Measurements from ENCODE around the gene ABCC10.
"Not testable (repeated sequence)": the region's sequence is repeated elsewhere in the genome, so short reads cannot be mapped to it uniquely, and the experiment has no call there.

The ABCC10 gene

GRCh38 chr6:43407296-43407695 is 20.0 kb upstream of the ABCC10 start:
- DNase-seq (ENCODE audit: low read depth, low spot score), result no peak

DNA sequence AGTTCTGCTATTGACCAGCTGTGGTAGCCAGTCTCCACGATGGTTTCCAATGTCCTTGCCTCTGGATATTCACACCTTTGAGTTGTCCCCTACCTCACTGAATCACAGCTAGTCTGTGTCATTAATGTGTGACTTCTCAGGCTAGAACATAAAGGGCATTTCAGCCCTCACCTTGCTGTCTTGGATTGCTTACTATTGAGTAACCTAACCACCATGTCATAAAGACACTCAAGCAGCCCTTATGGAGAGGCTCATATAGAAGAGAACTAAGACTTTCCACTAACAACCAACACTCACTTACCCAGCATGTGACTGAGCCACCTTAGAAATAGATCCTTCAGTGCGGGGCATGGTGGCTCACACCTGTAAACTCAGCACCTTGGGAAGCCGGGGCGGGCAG is 19.1 kb upstream of the ABCC10 start:
- DNase-seq (ENCODE audit: low read depth, low spot score), result no peak

DNA sequence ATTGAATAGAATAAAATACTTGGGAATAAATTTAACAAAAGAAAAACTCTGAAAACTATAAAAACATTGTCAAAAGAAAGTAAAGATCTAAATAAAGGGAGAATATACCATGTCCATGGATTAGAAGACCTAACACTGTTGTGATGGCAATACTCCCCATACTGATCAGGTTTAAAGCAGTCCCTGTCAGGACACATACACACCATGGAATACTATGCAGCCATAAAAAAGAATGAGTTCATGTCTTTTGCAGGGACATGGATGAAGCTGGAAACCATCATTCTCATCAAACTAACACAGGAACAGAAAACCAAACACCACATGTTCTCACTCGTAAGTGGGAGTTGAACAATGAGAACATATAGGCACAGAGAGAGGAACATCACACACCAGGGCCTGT is 16.6 kb upstream of the ABCC10 start:
- DNase-seq (ENCODE audit: low read depth, low spot score), result not testable (repeated sequence)

DNA sequence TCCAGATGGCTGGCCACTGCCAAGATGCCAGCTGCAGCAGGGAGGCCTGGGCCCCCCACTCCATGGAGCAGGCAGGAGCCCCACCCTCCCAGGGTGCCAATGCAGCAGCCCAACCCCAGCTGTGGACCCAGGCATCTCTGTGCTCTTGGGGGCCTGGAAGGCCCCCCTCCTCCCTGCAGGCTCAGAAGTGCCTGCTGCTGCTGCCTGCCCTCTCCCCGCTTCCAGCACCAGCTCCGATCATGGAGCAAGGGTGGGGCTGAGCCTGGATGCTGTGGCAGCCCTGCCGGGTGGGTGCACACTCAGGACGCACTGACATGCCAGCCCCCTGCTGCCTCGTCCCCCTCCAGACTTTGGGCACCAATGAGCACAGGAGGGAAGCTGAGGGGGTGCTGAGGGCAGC is 14.8 kb upstream of the ABCC10 start:
- DNase-seq (ENCODE audit: low read depth, low spot score), result no peak

DNA sequence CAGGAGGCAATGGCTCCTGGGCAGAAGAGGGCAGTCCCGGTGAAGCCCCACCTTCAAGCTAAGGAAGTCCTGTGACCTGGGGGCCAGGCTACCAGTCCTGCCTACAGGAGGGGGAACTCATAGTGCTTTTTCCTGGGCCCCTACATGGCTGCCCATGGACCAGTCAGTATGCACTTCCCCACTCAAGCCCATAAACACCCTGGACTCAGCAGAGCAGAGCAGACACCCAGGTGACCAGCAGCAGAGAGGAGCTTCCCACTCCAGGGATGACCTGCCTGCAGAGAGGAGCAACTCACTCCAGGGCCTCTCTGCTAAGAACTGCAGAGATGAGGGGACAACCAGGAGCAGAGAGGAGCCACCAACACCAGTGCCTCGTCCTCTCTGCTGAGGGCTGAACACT is 14.3 kb upstream of the ABCC10 start:
- no peak for DNase-seq (ENCODE audit: low read depth, low spot score)

DNA sequence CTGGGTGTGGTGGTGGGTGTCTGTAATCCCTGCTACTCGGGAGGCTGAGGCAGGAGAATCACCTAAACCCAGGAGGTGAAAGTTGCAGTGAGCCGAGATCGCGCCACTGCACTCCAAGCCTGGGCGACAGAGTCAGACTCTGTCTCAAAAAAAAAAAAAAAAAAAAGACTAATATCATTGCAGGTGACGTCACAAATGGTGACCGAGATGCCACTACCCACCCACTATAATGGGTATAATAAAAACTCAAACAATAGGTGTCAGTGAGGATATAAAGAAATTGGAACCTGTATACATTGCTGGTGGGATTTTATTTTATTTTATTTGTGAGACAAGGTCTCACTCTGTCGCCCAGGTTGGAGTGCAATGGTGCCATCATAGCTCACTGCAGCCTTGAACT is 12.1 kb upstream of the ABCC10 start:
- not testable (repeated sequence) for DNase-seq (ENCODE audit: low read depth, low spot score)

DNA sequence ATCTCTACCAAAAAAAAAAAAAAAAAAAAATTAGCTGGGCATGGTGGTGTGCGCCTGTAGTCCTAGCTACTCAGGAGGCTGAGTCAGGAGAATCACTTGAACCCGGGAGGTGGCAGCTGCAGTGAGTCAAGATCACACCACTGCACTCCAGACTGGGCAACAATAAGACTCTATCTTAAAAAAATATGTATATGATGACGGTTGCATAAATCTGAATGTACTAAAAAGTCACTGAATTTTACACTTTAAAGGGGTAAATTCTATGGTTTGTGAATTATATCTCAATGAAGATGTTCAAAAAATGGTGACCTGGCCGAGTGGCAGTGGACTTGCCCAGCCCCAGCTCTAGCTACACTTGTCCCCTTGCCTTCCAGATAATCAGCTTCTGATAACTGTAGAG is 10.4 kb upstream of the ABCC10 start:
- no peak for DNase-seq (ENCODE audit: low read depth, low spot score)

GRCh38 chr6:43420012-43420709 is 7.2 kb upstream of the ABCC10 start:
- no peak for DNase-seq (ENCODE audit: low read depth, low spot score)

DNA sequence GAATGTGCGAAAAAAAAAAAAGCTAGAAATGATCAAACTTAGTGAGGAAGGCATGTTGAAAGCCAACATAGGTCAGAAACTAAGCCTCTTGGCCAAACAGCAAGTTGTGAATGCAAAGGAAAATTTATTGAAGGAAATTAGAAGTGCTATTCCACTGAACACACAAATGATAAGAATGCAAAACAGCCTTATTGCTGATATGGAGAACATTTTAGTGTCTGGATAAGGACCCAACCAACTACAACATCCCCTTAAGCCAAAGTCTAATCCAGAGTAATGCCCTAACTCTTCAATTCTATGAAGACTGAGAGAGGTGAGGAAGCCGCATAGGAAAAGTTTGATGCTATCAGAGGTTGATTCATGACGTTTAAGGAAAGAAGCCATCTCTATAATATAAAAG is 5.5 kb upstream of the ABCC10 start:
- no peak for DNase-seq (ENCODE audit: low read depth, low spot score)

GRCh38 chr6:43425083-43425482 is 2.3 kb upstream of the ABCC10 start:
- not testable (repeated sequence) for DNase-seq (ENCODE audit: low read depth, low spot score)

GRCh38 chr6:43426928-43427405 is 374 bp upstream of the ABCC10 start:
- no peak for DNase-seq (ENCODE audit: low read depth, low spot score)

DNA sequence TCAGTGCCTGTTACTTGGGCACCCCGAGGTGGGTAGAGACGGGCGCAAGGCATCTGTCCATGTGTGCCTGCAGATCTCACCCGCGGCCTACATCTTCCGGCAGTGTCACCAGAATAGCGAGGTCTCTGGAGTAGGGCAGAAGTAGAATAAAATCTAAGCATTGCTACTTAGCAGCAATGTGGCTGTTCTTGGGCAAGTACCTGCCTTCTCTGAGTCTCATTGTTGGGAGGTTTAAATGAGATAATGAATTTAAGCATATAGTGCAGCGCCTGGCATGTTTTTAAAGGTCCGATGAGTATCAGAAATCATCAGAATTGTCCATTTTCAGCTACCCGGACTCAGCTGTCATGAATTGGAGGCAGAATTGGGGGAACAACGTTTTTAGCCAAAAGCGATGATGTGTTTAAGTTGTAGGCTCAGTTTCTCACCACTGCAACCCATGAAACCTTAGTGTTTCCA is 800 bp downstream of the ABCC10 start:
- no peak for DNase-seq (ENCODE audit: low read depth, low spot score)

DNA sequence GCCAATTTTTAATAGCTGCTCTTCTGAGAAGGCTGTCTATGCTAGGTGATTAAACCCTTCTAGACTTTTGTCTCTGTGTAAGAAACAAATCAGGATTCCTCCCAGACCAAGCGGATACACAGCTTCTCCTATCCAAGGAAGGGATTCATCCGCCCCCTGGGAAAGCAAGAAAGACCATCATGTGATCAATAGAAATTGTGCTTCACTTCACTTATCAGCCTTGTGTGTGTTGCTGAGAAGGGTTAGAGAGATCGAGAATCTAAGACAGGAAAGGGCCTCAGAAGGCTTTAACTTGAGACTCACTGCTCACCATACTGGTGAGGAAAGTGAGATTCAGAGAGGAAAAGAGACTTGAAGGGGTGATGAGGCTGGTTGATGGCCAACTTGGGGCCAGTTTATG is 1.5 kb downstream of the ABCC10 start:
- DNase-seq (ENCODE audit: low read depth, low spot score), result no peak

GRCh38 chr6:43432009-43432945 is 4.9 kb downstream of the ABCC10 start:
- DNase-seq (ENCODE audit: low read depth, low spot score), result no peak

DNA sequence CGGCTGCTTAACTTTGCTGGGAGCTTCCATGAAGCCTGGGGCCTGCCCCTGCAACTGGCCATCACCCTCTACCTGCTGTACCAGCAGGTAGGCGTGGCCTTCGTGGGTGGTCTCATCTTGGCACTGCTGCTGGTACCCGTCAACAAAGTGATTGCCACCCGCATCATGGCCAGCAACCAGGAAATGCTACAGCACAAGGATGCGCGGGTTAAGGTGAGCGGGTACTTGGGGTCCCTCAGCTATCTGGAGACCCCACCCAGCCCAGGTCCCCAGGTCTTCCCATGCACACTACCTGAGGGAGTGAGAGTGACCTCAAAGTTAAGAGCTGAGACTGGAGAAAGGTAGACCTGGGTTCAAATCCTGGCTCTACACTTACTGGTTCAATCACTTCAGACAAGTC is 5.8 kb downstream of the ABCC10 start:
- no peak for DNase-seq (ENCODE audit: low read depth, low spot score)

DNA sequence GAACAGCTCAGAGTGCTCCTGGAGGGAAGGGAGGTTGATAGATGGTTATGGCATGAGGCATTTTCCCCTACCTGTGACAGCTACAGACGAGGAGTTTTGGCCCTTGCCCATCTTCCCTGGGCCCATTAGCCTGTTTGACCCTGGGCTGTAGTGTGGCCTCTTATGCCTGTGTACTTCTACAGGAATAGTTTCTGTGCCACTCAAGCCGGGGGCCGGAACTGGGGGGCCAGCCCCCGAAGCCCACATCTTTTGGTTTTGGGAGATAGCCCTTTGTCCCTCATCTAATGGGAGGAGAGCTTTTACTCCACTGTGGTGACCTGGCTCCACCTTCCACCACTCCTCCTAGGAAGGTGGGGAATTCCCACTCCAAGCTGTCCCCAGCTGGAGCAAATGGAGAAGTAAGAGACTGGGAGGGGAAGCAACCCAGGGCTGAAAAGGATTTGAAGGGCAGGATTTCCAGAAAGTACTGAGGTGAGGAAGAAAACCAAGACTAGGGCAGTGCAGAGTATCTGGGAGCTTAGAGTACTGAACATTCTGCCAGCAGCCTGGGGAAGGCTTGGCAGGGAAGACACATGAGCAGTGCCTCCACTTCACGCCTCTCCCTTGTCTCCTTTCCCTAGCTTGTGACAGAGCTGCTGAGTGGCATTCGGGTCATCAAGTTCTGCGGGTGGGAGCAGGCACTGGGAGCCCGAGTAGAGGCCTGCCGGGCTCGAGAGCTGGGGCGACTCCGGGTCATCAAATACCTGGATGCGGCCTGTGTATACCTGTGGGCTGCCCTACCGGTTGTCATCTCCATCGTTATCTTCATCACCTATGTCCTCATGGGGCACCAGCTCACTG is 6.9 kb downstream of the ABCC10 start:
- DNase-seq (ENCODE audit: low read depth, low spot score), result no peak

- no peak for DNase-seq (ENCODE audit: low read depth, low spot score)
Observed at GRCh38 chr6:43434943-43435342, 7.6 kb downstream of the ABCC10 start.

DNA sequence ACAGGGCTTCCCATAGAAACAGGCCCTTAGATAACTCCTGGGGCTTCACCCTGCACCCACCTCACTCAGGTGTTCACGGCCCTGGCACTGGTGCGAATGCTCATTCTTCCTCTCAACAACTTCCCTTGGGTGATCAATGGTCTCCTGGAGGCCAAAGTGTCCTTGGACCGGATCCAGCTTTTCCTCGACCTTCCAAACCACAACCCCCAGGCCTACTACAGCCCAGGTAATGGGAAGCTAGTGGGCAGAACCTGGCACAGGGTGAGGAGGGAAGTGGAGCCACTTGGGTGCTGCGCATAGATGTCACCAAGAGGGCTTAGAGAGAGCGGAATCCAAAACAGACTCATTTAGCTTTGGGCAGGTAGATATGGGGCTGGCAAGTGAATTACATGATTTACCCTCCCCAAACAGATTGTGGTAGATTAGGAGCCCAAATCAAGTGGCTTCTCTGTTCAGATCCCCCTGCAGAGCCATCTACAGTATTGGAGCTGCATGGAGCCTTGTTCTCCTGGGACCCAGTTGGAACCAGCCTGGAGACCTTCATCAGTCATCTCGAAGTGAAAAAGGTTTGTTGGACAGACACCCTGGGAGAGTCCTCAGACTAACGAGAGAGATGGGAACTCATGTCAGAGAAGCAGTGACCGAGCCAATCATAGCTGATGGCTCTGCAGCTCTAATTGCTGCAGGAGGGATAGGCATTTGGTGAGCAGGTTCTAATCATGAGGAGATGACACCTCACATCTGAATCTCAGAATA is 8.5 kb downstream of the ABCC10 start:
- DNase-seq (ENCODE audit: low read depth, low spot score), result no peak

- peak; percentile 45 for DNase-seq (ENCODE audit: low read depth, low spot score)
Observed at GRCh38 chr6:43436577-43437282, 9.4 kb downstream of the ABCC10 start.

GRCh38 chr6:43437700-43438099 is 10.4 kb downstream of the ABCC10 start:
- DNase-seq (ENCODE audit: low read depth, low spot score), result no peak
